GM13976 (cell line): ENCODE results near the gene CCSER2.
"Not testable (repeated sequence)": the region's sequence is repeated elsewhere in the genome, so short reads cannot be mapped to it uniquely, and the experiment has no call there.

Source experiments
- DNase-seq: peaks from one replicate; pipeline ENCODE4 v3.0.0; 2012; ENCODE audit warnings: low spot score
- CTCF ChIP-seq: IDR thresholded peaks from 2 replicates; pipeline ENCODE4 v1.5.1; 2012; ENCODE audit warnings: borderline replicate concordance, mild to moderate bottlenecking; ENCODE audit not compliant: insufficient read depth; ENCODE audit errors: extremely low read depth, missing control alignments, control extremely low read depth
- in situ Hi-C: fragments of 300-500 bp; cut with MboI; formaldehyde crosslinking; loops from one replicate; pipeline ENCODE4 v1.12.0; 2022; ENCODE audit warnings: low sequenced_read_pairs, mixed read lengths, inconsistent platforms; ENCODE audit not compliant: unreplicated experiment

Gene CCSER2

GRCh38 chr10:84328418-84329195, at the start of gene CCSER2:
CCSER2 (plus strand) TSS chr10:84328589; CDS start chr10:84371053, 42,464 bp downstream.
- TF ChIP-seq CTCF = no peak
- DNase-seq = peak; percentile 99
- in situ Hi-C loops = no loop called here

- in situ Hi-C loops, DNase-seq: not testable (repeated sequence)
These were observed 48.4 kb upstream of the CCSER2 start for GRCh38 chr10:84279876-84280475.

- DNase-seq = no peak
- in situ Hi-C loops = no loop called here
- no peak for TF ChIP-seq CTCF
These were observed 41.7 kb upstream of the CCSER2 start for GRCh38 chr10:84286695-84287094.

- DNase-seq = no peak
- in situ Hi-C loops = no loop called here
- TF ChIP-seq CTCF = no peak
These were observed 40.2 kb upstream of the CCSER2 start for GRCh38 chr10:84288151-84288550.

GRCh38 chr10:84289521-84290200, 38.7 kb upstream of the CCSER2 start:
- in situ Hi-C loops = no loop called here
- TF ChIP-seq CTCF = no peak
- DNase-seq = no peak

GRCh38 chr10:84290235-84290634, 38.2 kb upstream of the CCSER2 start:
- no peak for DNase-seq
- in situ Hi-C loops = no loop called here
- TF ChIP-seq CTCF = no peak

GRCh38 chr10:84291384-84291783, 37.0 kb upstream of the CCSER2 start:
- in situ Hi-C loops = no loop called here
- no peak for DNase-seq
- TF ChIP-seq CTCF = no peak
